ENCODE results near the gene CCL1.

GRCh38 chr17:34354637-34355036 is 8.4 kb downstream of the CCL1 start:
- no peak for TF ChIP-seq CTCF (IDR thresholded peaks at IDR 0.05)
- TF ChIP-seq ZFX (IDR thresholded peaks at IDR 0.05; ENCODE audit: borderline replicate concordance), result no peak

Data from 22Rv1 (cell line).